Endothelial cell of umbilical vein (primary cell): ENCODE data around the gene SPIRE1. TPM values are rescaled to one million over a fixed set of nuclear protein-coding genes. Genes with fewer than 3 reads are reported as not detected.

Experiments
- BruUV-seq: library from RNA; stranded (reverse); fragments of 400-500 nt; replicated peaks from 2 replicates; lab custom pipeline; 2021; lab: Mats Ljungman, UMichigan
- CTCF ChIA-PET: fragments of 300-600, 350-600 bp; sonication (Branson Sonifier 250); formaldehyde crosslinking; loops from one replicate; lab custom pipeline; 2021; ENCODE audit warnings: antibody characterized with exemption, inconsistent platforms; lab: Charles Lee
- POLR2A ChIA-PET: fragments of 300-600, 350-600 bp; sonication (Branson Sonifier 250); formaldehyde crosslinking; loops from one replicate; lab custom pipeline; 2021; ENCODE audit warnings: antibody characterized with exemption, inconsistent platforms; lab: Charles Lee
- DNase-seq: peaks from one replicate; pipeline ENCODE4 v3.0.0-alpha.2; 2011; ENCODE audit warnings: low read depth, low spot score
- FAIRE-seq: peaks from 2 replicates; lab custom pipeline; 2011; peaks lifted over from hg19 to GRCh38; lab: Jason Lieb, UNC
- H2AFZ ChIP-seq: 2 replicates; pipeline ENCODE4 v1.6.0; 2012; ENCODE audit warnings: low read depth, low read length, control low read depth, inconsistent platforms
- H3K27ac ChIP-seq: 2 replicates; pipeline ENCODE4 v1.5.1; 2011; ENCODE audit warnings: low read depth, mild to moderate bottlenecking, control low read depth, low read length, moderate library complexity; ENCODE audit not compliant: insufficient read depth
- H3K27me3 ChIP-seq, 2 experiments: 2 replicates each; pipeline versions ENCODE4 v1.6.0 to v1.6.1; 2011; ENCODE audit warnings: low read length in 2 of 2, mixed read lengths in 1 of 2; ENCODE audit not compliant: control insufficient read depth in 2 of 2, insufficient read depth in 2 of 2
- H3K36me3 ChIP-seq, 2 experiments: 2 replicates in 1 of 2; 3 replicates in 1 of 2; pipeline ENCODE4 v1.5.1; 2011; ENCODE audit warnings: low read length in 2 of 2, mild to moderate bottlenecking in 1 of 2, moderate library complexity in 1 of 2; ENCODE audit not compliant: control insufficient read depth in 2 of 2, insufficient read depth in 2 of 2; ENCODE audit errors: extremely low read depth in 1 of 2
- H3K4me1 ChIP-seq: 3 replicates; pipeline ENCODE4 v1.5.1; 2011; ENCODE audit warnings: mild to moderate bottlenecking, low read length; ENCODE audit not compliant: control insufficient read depth, insufficient read depth; ENCODE audit errors: extremely low read depth
- H3K4me2 ChIP-seq: 2 replicates; pipeline ENCODE4 v1.6.1; 2011; ENCODE audit warnings: low read length, control low read depth, mixed read lengths; ENCODE audit not compliant: insufficient read depth
- H3K4me3 ChIP-seq, 3 experiments: fragments of 200-600 bp in 1 of 3; sonication (generic), shearing (Covaris generic) in 1 of 3; replicated peaks in 1 of 3; 2 replicates each; pipeline ENCODE4 v1.5.1; 2011 to 2016; ENCODE audit warnings: control low read depth in 3 of 3, low read length in 3 of 3, mild to moderate bottlenecking in 2 of 3, inconsistent platforms in 1 of 3, low read depth in 1 of 3, moderate library complexity in 1 of 3; ENCODE audit not compliant: insufficient read depth in 1 of 3
- H3K79me2 ChIP-seq: 2 replicates; pipeline ENCODE4 v1.6.0; 2012; ENCODE audit warnings: low read length, inconsistent platforms; ENCODE audit not compliant: control insufficient read depth, insufficient read depth
- H3K9ac ChIP-seq: replicated peaks from 2 replicates; pipeline ENCODE3; 2011; ENCODE audit warnings: low read length, control low read depth; ENCODE audit not compliant: insufficient read depth; ENCODE audit errors: extremely low read depth
- H3K9me1 ChIP-seq: replicated peaks from 3 replicates; pipeline ENCODE4 v1.6.0; 2011; ENCODE audit warnings: mild to moderate bottlenecking, low read length; ENCODE audit not compliant: control insufficient read depth, insufficient read depth; ENCODE audit errors: extremely low read depth
- H3K9me3 ChIP-seq: replicated peaks from 2 replicates; pipeline ENCODE4 v1.5.1; 2012; ENCODE audit warnings: low read length, inconsistent platforms; ENCODE audit not compliant: control insufficient read depth, insufficient read depth
- H4K20me1 ChIP-seq: replicated peaks from 2 replicates; pipeline ENCODE3; 2011; ENCODE audit warnings: mild to moderate bottlenecking, low read length; ENCODE audit not compliant: control insufficient read depth, insufficient read depth; ENCODE audit errors: extremely low read depth
- CTCF ChIP-seq, 2 donors: IDR thresholded peaks; 1 replicate in 1 of 2; 2 replicates in 1 of 2; pipeline ENCODE4 v1.5.1; 2011; ENCODE audit warnings: low read length in 2 of 2, mild to moderate bottlenecking in 2 of 2, moderate library complexity in 2 of 2, control low read depth in 1 of 2, inconsistent platforms in 1 of 2, low read depth in 1 of 2; ENCODE audit not compliant: insufficient read depth in 1 of 2; ENCODE audit errors: extremely low read depth in 1 of 2
- EZH2 ChIP-seq: IDR thresholded peaks from 2 replicates; pipeline ENCODE4 v1.6.1; 2012; ENCODE audit warnings: borderline replicate concordance, low read depth, mild to moderate bottlenecking, moderate library complexity, low read length, inconsistent platforms; ENCODE audit not compliant: severe bottlenecking
- FOS ChIP-seq: IDR thresholded peaks from 2 replicates; pipeline ENCODE4 v1.6.1; 2011; ENCODE audit warnings: mild to moderate bottlenecking, low read length, moderate library complexity, borderline replicate concordance; ENCODE audit not compliant: insufficient read depth
- GATA2 ChIP-seq: IDR thresholded peaks from 2 replicates; pipeline ENCODE4 v1.7.0; 2011; ENCODE audit warnings: low read depth, mild to moderate bottlenecking, moderate library complexity, mixed read lengths, low read length; ENCODE audit not compliant: insufficient read length, insufficient read depth
- JUN ChIP-seq: IDR thresholded peaks from 2 replicates; pipeline ENCODE4 v1.6.1; 2011; ENCODE audit warnings: borderline replicate concordance, low read depth; ENCODE audit not compliant: insufficient read length, insufficient read depth
- MAX ChIP-seq: IDR thresholded peaks from 2 replicates; pipeline ENCODE4 v1.6.1; 2011; ENCODE audit not compliant: insufficient read depth, insufficient read length
- MYC ChIP-seq: IDR thresholded peaks from one replicate; pipeline ENCODE4 v1.6.1; 2011; ENCODE audit warnings: mild to moderate bottlenecking, low read depth, low read length
- POLR2A ChIP-seq: IDR thresholded peaks from 2 replicates; pipeline ENCODE4 v1.6.1; 2012; ENCODE audit warnings: low read depth, mild to moderate bottlenecking, control low read depth, low read length
- POLR2AphosphoS5 ChIP-seq: IDR thresholded peaks from 2 replicates; pipeline ENCODE4 v1.6.1; 2012; ENCODE audit warnings: low read depth, mild to moderate bottlenecking, control low read depth, low read length, moderate library complexity; ENCODE audit not compliant: insufficient read depth
- dilution Hi-C: fragments of 300-500 bp; cut with MboI; formaldehyde crosslinking; loops from one replicate; pipeline ENCODE4 v1.15.0; 2019; ENCODE audit warnings: low sequenced_read_pairs; ENCODE audit not compliant: extremely low pct_ligation_motif_present
- intact Hi-C: fragments of 100-400 bp; cut with micrococcal nuclease; formaldehyde crosslinking; loops from one replicate; pipeline ENCODE4 v1.10.0; 2022
- polyA plus RNA-seq, 4 experiments: library from polyadenylated mRNA; depleted of rRNA in 3 of 4; stranded (reverse) in 3 of 4; unstranded in 1 of 4; fragments of >200 nt; gene quantifications; 2 replicates each; pipeline versions ENCODE4 v1.2.1 to v1.2.3, GENCODE V29; 2011 to 2012; ENCODE audit warnings: missing spikeins in 1 of 4
- total RNA-seq: library from RNA; stranded (reverse); gene quantifications from 2 replicates; pipeline ENCODE4 v1.2.3, GENCODE V29; 2021

Gene SPIRE1
- total and polyA plus RNA-seq, 2 donors (not counting 3 experiments of a cell fraction or from before 2014, with no cell fraction given), result 13.1 to 44.0 TPM

DNA sequence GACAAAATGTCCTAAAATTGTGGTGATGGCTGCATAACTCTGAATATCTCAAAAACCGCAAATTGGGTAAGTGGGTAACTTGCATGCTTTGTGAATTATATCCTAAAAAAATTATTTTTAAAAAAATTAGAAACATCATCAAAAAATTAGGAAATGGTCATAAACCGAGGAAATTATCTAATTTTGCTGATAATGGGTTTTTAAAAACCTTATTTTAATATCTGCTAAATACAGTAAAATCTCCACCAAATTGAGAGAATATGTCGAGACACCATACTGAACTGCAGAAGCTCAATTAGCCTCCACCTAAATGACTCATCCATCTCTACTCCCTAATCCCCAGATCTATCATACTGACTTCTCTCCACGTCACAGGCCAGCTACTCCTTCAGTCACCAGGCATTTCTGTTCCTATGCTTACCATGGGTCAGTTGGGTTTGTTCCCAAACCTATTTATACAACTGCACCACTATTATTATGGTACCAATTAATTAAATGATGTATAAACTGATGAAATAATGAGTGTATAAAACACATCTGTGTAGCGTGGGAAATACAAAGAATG is 36.1 kb downstream of the SPIRE1 start:
- no peak for FAIRE-seq
- H3K27me3 ChIP-seq, result no peaks in the 10 kb centered on the region
- H3K4me2 ChIP-seq, result no peak overlapping the region
- H3K36me3 ChIP-seq, result no peaks in the 10 kb centered on the region
- BruUV-seq, result no TSS peak
- ChIA-PET CTCF (interaction anchor here (0.6 to 1.4 kb wide), 4 partner anchors 9 to 19 kb away, joined by 3 to 5 read pairs (median 3); no protein-coding TSS in a partner anchor), POLR2A (no interaction called here)
- dilution Hi-C loops, result no loop called here
- DNase-seq, result no peak
- TF ChIP-seq MAX (no peak), MYC (no peak), POLR2A (no peak), POLR2AphosphoS5 (no peak), JUN (no peak), GATA2 (no peak), FOS (no peak), EZH2 (no peak), CTCF (IDR thresholded peaks at IDR 0.05; ENCODE audit: extremely low read depth in 1 of 2, insufficient read depth in 1 of 2, low read depth in 1 of 2, low read length in 2 of 2) (no peak)
- H3K4me1 ChIP-seq, result no peaks in the 10 kb centered on the region
- no peaks in the 10 kb centered on the region for H3K9me1 ChIP-seq
- H2AFZ ChIP-seq, result no peak overlapping the region
- H4K20me1 ChIP-seq, result no peaks in the 10 kb centered on the region
- H3K9me3 ChIP-seq, result no peaks in the 10 kb centered on the region
- intact Hi-C loops, result no loop called here
- no peak overlapping the region for H3K27ac ChIP-seq
- H3K4me3 ChIP-seq, result no peak overlapping the region
- no peak overlapping the region for H3K9ac ChIP-seq
- H3K79me2 ChIP-seq, result peaks cover 30% of the 10 kb centered on the region
